Fibroblast of skin of right biceps (primary cell): ENCODE measurements around the gene PLA2G6.

Experiments
- DNase-seq: peaks from one replicate; pipeline ENCODE4 v3.0.0-alpha.2; 2013

The PLA2G6 gene

DNA sequence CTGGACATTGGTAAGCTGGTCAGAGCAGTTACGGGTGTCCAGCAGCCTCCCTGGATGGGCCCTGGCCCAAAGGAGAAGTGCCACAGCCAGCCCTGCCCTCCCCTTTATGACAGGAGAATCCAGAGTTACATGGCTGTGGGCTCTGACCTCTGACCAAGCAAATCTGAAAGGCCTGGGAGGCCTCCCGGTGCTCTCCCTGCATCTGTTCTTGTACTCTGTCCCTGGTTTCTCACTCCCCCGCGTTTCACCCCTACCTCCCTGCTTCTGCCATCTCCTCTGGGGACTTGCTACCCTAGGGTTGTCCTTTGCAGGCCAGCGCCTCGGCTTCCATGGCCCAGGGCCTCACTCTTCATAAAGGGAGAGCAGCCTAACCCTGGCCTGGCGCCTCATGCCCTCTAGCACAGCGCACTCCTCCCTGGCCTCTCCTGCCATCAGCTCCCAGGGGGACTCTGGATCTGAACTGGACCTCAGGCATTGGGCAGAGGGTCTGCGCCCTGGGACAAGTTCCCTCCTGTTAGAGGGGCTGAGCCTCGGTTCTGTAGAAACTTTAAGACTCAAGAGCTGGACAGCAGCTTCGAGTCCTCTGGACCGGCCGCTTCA, 113.8 kb downstream of the PLA2G6 start:
- DNase-seq, result no peak

DNA sequence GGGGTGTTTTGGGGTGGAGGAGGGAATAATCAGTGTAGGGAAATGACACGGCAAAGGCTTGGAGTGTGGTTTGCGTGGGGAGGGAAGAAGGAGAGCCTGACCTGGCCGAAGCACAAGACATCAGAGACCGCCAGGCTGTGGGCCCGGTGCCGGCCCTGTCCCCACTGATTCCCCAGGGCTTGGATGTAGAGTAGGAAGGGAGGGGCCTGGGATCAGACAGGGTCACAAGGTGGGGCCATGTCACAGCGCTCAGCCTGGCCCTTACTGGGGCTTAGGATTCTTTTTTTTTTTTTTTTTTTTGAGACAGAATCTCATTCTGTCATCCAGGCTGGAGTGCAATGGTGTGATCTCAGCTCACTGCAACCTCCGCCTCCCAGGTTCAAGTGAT, 114.6 kb downstream of the PLA2G6 start:
- DNase-seq, result no peak

DNA sequence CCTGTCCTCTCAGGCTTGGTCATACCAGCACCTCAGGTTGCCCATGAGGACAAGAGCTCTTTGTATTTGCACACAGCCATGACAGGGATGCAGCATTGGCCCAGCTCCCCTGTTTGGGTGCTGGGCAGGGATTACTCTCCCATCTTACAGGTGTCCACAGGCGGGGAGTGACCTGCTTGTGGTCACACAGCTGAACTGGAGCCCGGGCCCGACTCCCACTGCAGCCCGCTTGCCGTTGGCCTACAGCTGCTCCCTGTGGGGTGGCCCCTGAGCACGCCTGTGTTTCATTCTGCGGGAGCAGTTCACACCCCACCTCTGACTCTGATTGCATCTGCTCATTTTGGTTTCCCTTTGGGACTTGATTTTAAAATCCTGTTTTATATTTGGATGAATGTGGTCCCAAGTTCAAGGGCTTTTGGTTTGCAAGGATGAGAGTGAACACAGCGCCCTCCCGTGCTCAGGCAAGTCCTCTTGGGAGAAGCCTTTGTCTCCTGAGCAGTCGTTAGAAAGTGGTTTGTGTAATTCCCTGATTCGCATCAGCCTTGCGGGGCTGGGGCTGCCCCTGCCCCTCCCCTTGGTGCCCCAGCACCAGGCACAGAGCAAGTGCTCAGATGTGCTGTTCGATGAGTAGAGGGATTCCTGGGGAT, 115.1 kb downstream of the PLA2G6 start:
- no peak for DNase-seq

DNA sequence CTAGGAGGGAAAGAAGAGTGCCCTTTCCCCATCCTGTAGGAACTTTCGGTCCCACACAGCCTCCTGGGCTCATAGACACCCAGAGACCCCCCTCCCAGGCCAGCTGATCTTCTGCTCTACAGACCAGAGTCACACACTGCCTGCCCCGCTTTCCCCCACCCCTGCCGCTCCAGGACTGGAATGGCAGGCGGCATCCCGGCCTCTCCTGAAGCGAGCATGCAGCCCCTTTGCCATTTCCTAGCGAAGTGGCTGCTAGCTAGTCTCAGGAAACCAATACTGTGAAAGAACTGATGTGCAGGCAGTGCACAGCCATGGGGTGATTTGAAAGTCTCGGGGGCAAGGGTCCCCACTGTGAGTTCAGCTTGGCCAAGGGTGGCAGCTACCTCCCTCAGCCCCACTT, 116.1 kb downstream of the PLA2G6 start:
- DNase-seq, result no peak

DNA sequence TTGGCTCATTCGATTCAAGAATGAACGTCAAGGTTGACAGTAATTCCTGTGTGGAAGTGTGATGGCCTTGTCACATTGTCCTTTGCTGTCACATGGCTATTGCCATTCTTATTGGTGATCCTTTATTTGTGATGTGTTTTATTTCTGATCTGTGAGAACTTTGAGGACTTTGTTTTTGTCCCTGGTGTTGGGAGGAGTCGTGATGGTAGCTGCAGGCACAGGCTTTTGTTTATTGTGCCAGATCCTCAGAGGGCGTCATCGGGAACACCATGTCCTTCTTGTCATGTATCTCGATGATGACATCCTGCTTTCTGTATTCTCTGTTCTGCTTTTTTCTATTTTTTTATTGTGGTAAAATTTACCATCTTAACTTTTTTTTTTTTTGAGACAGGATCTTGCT, 118.8 kb downstream of the PLA2G6 start:
- DNase-seq, result no peak
